PFSK-1 (cell line): ENCODE measurements around the gene MAN1C1.

ENCODE experiments used
- FOXP2 ChIP-seq: optimal IDR thresholded peaks from 2 replicates; pipeline ENCODE3; 2011; ENCODE audit warnings: borderline replicate concordance, control low read depth, inconsistent platforms; ENCODE audit not compliant: insufficient read depth; ENCODE audit errors: extremely low read length, extremely low read depth
- POLR2AphosphoS5 ChIP-seq: IDR thresholded peaks from 2 replicates; pipeline ENCODE4 v1.6.1; 2012; ENCODE audit warnings: low read depth, mild to moderate bottlenecking, control low read depth, low read length, moderate library complexity
- REST ChIP-seq, 2 experiments: IDR thresholded peaks; 2 replicates each; pipeline versions ENCODE4 v1.6.1 to v1.8.0; 2011 to 2012; ENCODE audit warnings: low read depth in 2 of 2, low read length in 2 of 2, control low read depth in 1 of 2, inconsistent platforms in 1 of 2, mild to moderate bottlenecking in 1 of 2, moderate library complexity in 1 of 2; ENCODE audit not compliant: insufficient read depth in 1 of 2
- SIN3A ChIP-seq: IDR thresholded peaks from 2 replicates; pipeline ENCODE4 v1.6.1; 2012; ENCODE audit warnings: mild to moderate bottlenecking, low read length, moderate library complexity, borderline replicate concordance; ENCODE audit not compliant: insufficient read depth
- TAF1 ChIP-seq: IDR thresholded peaks from 2 replicates; pipeline ENCODE4 v1.6.1; 2012; ENCODE audit warnings: low read length, control low read depth, borderline replicate concordance; ENCODE audit not compliant: insufficient read depth

DNA sequence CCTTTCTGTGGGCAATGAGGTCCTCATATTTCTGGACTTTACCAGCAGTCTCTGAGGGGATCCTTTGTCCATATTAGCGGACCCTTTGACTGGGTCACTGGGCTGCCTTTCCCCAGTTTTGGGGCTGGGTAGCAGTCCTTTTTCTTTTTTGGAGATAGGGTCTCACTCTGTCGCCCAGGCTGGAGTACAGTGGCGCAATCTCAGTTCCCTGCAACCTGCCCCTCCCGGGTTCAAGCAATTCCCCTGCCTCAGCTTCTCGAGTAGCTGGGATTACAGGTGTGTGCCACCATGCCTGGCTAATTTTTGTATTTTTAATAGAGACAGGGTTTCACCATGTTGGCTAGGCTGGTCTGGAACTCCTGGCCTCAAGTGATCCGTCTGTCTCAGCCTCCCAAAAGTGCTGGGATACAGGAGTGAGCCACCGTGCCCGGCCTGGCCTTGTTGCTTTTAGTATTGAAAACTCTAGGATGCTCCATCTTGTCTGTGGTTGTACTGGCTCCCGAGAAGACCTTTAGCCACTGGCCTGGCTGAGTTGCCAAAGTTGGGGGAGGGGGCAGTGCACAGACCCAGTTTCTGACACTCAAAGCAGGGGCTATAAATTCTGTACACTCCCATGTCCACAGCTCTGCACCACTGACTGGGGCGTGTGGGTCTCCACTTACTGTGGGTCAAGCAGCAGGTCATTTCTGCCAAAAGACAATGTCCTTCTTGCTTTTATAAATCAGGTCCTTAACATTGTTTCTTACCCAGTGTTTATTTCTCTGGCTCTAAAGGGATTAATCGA, 33.1 kb downstream of the MAN1C1 start:
- no peak for TF ChIP-seq POLR2AphosphoS5
- TF ChIP-seq TAF1, result no peak
- TF ChIP-seq REST (IDR thresholded peaks at IDR 0.05; ENCODE audit: insufficient read depth in 1 of 2, low read depth in 2 of 2, low read length in 2 of 2), result no peak
- TF ChIP-seq SIN3A, result no peak
- TF ChIP-seq FOXP2, result no peak
